ENCODE results near the gene PPARGC1A. TPM values are rescaled to one million over a fixed set of nuclear protein-coding genes. Genes with fewer than 3 reads are reported as not detected.

PPARGC1A gene
- total and polyA plus RNA-seq, 10 of the 15 experiments (the other 5 are each of a cell fraction or from before 2014, with no cell fraction given), result 0.01 to 0.05 (median 0.04) TPM; not detected in 7

DNA sequence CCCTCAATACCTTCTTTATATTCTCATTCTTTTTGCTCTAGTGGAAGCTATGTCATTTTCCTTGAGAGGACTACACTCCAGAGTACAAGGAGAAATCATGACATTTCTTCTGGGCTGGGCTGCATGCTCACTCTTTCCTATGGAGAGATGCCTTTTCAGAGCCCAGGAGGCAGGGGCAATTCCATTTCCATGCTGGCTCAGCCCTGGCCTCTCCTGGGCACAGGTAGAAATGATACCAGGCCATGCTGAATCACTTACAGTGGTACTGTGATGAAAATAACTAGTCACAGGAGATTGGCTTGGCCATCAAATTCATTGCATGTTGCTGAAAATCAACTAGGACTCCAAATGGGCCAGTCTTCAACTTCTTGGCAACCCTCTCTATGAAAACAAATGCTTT lies 34.0 kb upstream of the PPARGC1A start:
- ChIA-PET RAD21 (ENCODE audit: unreplicated experiment) (no interaction called here), POLR2A (no interaction called here), CTCF (no interaction called here), SMC1A (ENCODE audit: uncharacterized antibody, unreplicated experiment) (no interaction called here)
- no TSS peak for BruUV-seq (replicated peaks)
- H3K27me3 ChIP-seq (replicated peaks in 1 of 2; ENCODE audit: control insufficient read depth in 2 of 2, insufficient read depth in 2 of 2, low read length in 1 of 2), result no peaks in the 10 kb centered on the region
- H3K9me3 ChIP-seq (replicated peaks; ENCODE audit: control insufficient read depth, insufficient read depth, low read length), result no peaks in the 10 kb centered on the region
- no peak for FAIRE-seq
- TF ChIP-seq NR2C1 (IDR thresholded peaks at IDR 0.05) (no peak), MTA3 (IDR thresholded peaks at IDR 0.05; ENCODE audit: borderline replicate concordance, low read length) (no peak), PKNOX1 (IDR thresholded peaks at IDR 0.05) (no peak), ELK1 (IDR thresholded peaks at IDR 0.05; ENCODE audit: low read depth, low read length) (no peak), ZNF207 (IDR thresholded peaks at IDR 0.05; ENCODE audit: borderline replicate concordance) (no peak), GABPA (IDR thresholded peaks at IDR 0.05; ENCODE audit: low read depth) (no peak), TBL1XR1 (IDR thresholded peaks at IDR 0.05; ENCODE audit: low read depth, low read length) (no peak), NR2C2 (IDR thresholded peaks at IDR 0.05; ENCODE audit: borderline replicate concordance, control insufficient read depth, insufficient read length, low read depth) (no peak), TCF7 (IDR thresholded peaks at IDR 0.05; ENCODE audit: borderline replicate concordance) (no peak)
- H2AFZ ChIP-seq (ENCODE audit: control insufficient read depth, low read depth, low read length), result no peak overlapping the region
- no peak for DNase-seq (ENCODE audit: low read depth, low spot score)
- intact Hi-C loops (cut with micrococcal nuclease; ENCODE audit: unreplicated experiment) (no loop called here), in situ Hi-C loops (cut with MboI) (no loop called here)
- H3K4me2 ChIP-seq (ENCODE audit: control insufficient read depth, insufficient read depth), result no peak overlapping the region
- no peaks in the 10 kb centered on the region for H3K79me2 ChIP-seq (ENCODE audit: control insufficient read depth, insufficient read depth, low read length)
- H3K27ac ChIP-seq (ENCODE audit: control insufficient read depth, insufficient read depth), result no peak overlapping the region
- H3K36me3 ChIP-seq (ENCODE audit: control insufficient read depth in 2 of 2, insufficient read depth in 2 of 2, low read length in 1 of 2), result no peaks in the 10 kb centered on the region
- H3K9ac ChIP-seq (ENCODE audit: control insufficient read depth, insufficient read depth, low read length), result no peak overlapping the region
- no peaks in the 10 kb centered on the region for H4K20me1 ChIP-seq (ENCODE audit: control insufficient read depth, insufficient read depth)
- no peak overlapping the region for H3K4me3 ChIP-seq
- no peaks in the 10 kb centered on the region for H3K4me1 ChIP-seq (ENCODE audit: control insufficient read depth, insufficient read depth, low read length)
- ATAC-seq, result no peak
